ENCODE data around the gene CALCOCO2.

Gene CALCOCO2

DNA sequence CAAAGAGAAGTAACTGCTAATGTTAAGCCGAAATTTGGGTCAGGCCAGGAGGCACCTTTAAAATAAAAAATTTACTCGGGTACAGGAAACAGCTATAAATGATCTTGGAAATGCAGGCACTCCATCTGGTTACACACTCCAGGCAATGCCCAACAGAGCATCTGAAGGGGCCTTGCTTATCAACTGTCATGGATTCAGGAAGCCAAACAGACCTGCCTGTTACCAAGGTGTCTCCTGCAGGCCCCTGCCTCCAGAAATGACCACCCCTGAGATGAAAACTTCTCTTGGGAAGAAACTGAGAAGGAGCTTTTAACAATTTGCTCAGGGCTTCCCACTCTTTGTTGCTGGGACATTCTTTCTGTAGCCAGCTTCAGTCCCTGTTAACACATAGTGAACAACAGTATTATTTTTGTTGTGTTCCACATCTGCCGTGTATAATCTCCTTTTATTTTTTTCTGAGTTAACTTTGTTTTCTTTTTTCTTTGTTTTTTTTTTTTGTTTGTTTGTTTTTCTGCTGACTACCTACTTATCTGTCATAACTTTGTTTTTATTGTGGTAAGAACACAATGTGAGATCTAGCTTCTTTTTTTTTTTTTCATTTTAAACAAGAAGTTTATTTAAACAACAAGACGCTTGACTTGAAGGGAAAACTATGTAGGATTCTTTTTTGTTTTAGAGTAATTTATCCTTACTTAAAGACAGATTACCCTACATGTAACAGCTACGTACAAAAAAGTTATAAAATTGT is 43.0 kb downstream of the CALCOCO2 start:
- no peak for DNase-seq

DNA sequence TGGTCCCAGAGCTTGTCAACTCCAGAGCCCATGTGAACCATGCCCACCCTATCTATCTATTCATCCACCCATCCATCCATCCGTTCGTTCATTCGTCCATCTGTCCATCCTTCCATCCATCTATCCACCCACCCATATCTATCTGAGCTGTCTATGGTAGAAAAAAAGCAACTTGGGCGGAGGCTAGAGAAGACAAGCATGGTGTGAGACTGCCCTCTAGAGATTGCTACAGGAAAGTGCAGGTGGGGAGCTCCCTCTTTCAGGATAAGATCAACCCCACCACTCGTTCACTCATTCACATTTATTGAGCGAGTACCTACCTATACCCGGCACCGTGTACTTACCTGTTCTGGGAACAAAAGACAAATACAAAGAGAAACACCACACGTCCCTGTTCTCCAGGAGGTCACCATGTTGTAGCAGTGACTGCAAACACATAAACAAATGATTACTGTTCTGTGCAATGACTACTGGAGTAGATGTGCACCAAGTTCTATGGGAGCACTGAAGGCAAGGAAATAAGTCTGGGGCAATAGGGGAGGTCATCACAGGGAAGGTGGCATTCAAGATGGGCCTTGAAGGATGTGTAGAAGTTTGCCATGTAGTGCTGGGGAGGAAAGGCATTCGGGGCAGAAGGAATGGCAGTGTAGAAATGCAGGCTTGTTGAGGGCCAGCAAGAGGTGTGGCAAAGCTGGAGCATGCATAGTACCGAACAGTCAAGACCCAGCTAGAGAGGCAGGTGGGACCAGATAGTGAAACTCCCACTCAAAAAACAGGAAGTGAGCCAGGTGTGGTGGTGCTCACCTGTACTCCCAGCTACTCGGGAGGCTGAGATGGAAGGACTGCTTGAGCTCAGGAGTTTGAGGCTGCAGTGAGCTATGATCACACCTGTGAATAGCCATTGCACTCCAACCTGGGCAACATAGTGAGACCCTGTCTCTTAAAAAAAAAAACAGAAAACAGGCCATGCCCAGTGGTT is 48.4 kb downstream of the CALCOCO2 start:
- peak; percentile 69 to 86 for DNase-seq

- DNase-seq = no peak
Observed at GRCh38 chr17:48882272-48882671, 51.4 kb downstream of the CALCOCO2 start.

GRCh38 chr17:48883171-48883570 is 52.3 kb downstream of the CALCOCO2 start:
- peak in 1 of 2 experiments; percentile 15 for DNase-seq

GRCh38 chr17:48890086-48890485 is 59.3 kb downstream of the CALCOCO2 start:
- no peak for DNase-seq

DNA sequence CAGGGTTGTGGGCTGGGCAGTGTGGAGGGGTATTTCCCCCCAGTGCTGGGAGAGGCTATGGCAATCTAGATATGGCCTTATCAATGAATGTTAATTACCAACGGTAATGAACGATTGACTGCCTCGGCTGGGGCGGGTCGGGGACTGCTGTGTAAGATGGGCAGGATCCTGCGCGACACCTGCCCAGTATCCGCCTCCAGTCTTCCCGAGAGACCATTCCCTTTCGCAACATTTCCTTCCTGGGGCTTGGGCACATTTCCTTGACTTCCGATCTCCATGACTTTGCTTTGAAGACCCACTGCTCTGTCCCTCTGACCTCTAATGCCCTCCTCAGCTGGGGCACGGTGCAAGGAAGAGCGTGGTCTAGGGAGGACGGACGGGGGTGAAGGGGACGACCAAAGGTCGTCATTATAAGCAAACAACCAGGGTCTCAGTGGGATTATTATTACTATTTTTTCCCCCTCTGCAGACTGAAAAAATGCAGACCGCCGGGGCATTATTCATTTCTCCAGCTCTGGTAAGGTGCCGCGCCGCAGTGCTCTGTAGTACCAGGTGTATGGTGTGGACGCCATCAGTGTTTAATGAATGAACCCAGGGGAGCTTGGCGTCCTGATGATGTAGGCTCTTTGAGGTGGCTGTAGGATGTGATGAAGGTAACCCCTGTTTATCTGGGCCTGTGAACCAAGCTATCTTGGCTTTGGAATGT is 62.3 kb downstream of the CALCOCO2 start:
- peak in 1 of 2 experiments; percentile 27 for DNase-seq

GRCh38 chr17:48893646-48894508 is 63.0 kb downstream of the CALCOCO2 start:
- no peak for DNase-seq

DNA sequence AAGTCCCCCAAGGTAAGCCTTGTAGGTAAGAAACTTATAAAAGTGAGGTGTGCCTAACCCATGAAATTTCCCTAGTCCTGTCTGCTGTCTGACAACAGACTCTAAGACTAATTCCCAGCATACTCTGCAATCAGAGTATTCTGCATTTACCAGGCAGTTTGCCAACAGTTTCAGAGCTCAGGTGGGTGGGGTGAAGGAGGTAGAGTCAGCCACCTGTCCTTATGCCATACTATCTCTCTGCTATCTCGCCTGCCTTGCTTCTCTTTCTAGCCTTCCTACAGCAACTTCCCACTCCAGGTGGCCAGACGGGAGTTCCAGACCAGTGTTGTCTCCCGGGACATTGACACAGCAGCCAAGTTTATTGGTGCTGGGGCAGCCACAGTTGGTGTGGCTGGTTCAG is 64.1 kb downstream of the CALCOCO2 start:
- DNase-seq = no peak

DNA sequence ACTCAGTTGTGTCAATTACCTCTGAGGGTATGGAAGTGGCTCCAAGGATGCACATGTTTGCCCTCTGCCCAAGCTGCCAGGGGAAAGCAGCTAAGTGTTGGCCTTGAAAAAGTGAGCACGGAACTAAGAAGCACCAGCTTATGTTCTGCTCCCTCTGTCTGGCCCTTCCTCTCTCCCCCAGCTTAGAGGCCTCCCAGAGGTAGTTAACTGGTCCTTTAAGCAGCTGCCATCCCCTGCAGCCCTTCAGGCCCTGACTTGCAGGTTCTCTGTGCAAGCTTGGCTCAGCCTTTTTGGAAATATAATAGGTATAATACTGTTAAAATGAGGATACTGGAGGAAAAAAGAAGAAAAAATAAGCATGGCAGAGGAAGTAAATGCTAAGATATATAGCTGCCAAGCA is 70.4 kb downstream of the CALCOCO2 start:
- DNase-seq = no peak

DNA sequence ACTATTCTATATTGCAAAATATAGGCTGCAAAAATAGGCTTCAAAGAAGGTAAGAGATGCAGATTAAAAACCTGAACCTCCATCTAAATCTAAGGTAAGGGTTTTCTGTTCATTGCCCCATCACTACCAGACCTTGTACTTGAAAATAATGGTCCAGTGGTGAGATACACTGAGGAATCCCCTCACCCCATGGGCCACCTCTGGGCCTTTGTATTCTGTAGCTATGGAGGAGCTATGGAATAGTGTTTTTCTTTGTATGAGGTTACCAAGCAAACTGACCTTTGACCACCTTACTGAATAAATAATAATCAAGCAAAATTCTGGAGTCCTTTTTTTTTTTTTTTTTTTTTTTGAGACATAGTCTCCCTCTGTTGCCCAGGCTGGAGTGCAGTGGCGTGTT is 72.6 kb downstream of the CALCOCO2 start:
- peak in 1 of 2 experiments; percentile 16 for DNase-seq

DNA sequence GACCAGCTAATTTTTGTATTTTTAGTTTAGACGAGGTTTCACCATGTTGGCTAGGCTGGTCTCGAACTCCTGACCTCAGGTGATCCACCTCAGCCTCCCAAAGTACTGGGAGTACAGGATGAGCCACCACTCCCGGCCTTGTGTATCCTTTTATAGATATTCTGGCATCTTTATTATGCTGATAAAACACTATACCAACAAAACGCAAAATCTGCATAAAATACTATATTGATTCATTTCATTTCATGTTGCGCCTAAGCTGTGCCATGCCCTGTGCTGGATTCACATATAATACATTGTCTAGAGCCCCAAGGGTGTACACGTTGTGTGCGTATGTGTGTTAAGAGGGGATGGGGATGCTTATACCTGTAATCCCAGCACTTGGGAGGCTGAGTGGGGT is 73.6 kb downstream of the CALCOCO2 start:
- no peak for DNase-seq

DNA sequence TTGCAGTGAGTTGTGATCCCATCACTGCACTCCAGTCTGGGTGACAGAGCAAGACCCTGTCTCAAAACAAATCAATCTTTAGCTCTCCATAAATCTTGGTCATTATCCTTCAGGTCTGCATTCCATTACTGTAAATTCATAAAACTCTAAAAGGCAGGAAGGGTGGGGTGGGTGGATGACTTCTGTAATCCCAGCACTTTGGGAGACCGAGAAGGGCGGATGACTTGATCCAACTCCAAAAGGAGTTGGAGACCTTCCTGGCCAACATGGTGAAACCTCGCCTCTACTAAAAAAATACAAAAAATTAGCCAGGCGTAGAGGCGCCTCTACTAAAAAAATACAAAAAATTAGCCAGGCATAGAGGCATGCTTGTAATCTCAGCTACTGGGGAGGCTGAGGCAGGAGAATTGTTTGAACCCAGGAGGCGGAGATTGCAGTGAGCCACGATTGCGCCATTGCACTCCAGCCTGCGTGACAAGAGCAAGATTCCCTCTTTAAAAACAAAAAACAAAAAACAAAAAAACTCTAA is 75.2 kb downstream of the CALCOCO2 start:
- DNase-seq = no peak

GRCh38 chr17:48907713-48908046 is 76.8 kb downstream of the CALCOCO2 start:
- peak in 1 of 2 experiments; percentile 61 for DNase-seq

DNA sequence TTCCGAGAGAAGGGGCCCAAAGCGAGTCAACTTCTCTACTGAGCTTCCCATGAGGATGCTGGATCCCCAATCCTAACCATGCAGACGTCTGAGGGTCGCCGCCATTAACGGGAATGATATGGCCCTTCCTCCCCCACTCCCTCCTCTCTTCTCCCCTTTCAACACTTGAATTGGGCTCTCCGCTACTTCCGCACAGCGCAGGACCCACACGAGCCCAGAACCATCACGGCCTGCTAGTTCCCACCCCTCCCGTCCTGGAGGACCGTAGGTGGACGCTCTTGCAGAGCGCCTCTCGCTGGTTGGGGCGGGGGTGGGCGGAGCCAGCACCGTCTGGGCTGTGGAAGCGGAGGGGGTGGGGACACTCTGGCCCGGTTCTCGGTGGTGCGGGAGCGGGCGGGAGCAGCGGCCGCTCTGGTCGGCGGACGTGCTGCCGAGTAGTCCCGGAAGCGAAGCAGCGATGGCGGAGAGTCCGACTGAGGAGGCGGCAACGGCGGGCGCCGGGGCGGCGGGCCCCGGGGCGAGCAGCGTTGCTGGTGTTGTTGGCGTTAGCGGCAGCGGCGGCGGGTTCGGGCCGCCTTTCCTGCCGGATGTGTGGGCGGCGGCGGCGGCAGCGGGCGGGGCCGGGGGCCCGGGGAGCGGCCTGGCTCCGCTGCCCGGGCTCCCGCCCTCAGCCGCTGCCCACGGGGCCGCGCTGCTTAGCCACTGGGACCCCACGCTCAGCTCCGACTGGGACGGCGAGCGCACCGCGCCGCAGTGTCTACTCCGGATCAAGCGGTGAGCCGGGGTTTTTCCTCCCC is 77.4 kb downstream of the CALCOCO2 start, which contains the start of gene UBE2Z:
UBE2Z (plus strand) TSS at position 361 of the 797 bp plus-strand sequence; CDS start at position 458, 97 bp downstream.
- DNase-seq = peak; percentile 94 to 98

- peak; percentile 45 to 93 for DNase-seq
Observed at GRCh38 chr17:48908853-48909394, 78.1 kb downstream of the CALCOCO2 start.

DNA sequence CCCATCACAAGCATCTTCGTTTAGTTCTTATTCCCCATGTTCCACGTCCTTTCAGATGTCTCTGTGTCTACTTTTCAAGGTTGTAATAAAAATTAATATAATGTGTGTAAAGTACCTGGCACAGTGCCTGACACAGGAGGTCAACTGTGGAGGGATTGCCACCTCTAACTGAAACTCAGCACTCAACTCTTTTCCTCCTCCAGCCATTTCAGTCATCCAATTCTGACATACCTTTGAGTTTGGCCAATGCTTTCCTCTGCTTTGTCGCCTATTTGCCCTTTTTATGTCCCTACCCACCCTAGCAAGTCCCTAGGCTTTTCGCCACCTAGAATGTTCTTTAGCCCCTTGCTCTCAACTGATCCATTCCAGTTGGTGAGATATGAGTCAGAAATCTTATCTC is 78.9 kb downstream of the CALCOCO2 start:
- no peak for DNase-seq

- DNase-seq = no peak
Observed at GRCh38 chr17:48910370-48910769, 79.5 kb downstream of the CALCOCO2 start.

DNA sequence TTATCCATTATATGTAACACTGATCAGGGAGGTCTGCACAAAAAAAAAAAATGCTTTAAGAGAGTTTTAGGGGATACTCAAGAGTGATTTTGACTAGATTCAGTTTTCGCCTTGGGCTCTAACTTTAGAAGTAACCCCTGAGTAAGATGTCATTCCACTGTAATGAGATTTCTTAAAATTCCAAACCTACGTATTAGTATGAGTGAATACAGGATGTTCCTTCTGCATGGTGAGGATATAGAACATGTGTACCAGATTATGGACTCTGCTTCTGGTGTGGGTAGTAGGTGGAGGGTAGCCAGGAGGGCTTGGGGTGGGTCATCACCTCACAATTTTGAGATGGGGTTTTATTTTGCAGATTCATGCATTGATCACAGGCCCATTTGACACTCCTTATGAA is 81.6 kb downstream of the CALCOCO2 start:
- DNase-seq = no peak

Data from NCI-H526 (cell line).